GM13976 (cell line): ENCODE measurements around the gene GMPPB.
"Not testable (repeated sequence)": the region's sequence is repeated elsewhere in the genome, so short reads cannot be mapped to it uniquely, and the experiment has no call there.

Experiments
- DNase-seq: peaks from one replicate; pipeline ENCODE4 v3.0.0; 2012; ENCODE audit warnings: low spot score
- CTCF ChIP-seq: IDR thresholded peaks from 2 replicates; pipeline ENCODE4 v1.5.1; 2012; ENCODE audit warnings: borderline replicate concordance, mild to moderate bottlenecking; ENCODE audit not compliant: insufficient read depth; ENCODE audit errors: extremely low read depth, missing control alignments, control extremely low read depth
- in situ Hi-C: fragments of 300-500 bp; cut with MboI; formaldehyde crosslinking; loops from one replicate; pipeline ENCODE4 v1.12.0; 2022; ENCODE audit warnings: low sequenced_read_pairs, mixed read lengths, inconsistent platforms; ENCODE audit not compliant: unreplicated experiment

Gene GMPPB

GRCh38 chr3:49761661-49762060 is 37.9 kb upstream of the GMPPB start:
- in situ Hi-C loops: no loop called here
- TF ChIP-seq CTCF: no peak
- DNase-seq: no peak

GRCh38 chr3:49759226-49759625 is 35.5 kb upstream of the GMPPB start:
- DNase-seq: no peak
- no peak for TF ChIP-seq CTCF
- in situ Hi-C loops: no loop called here

- no peak for DNase-seq
- in situ Hi-C loops: no loop called here
- no peak for TF ChIP-seq CTCF
These were observed 33.4 kb upstream of the GMPPB start for GRCh38 chr3:49757197-49757596.

- in situ Hi-C loops: no loop called here
- TF ChIP-seq CTCF: no peak
- no peak for DNase-seq
These were observed 32.3 kb upstream of the GMPPB start for GRCh38 chr3:49756036-49756435.

- no peak for DNase-seq
- in situ Hi-C loops: no loop called here
- no peak for TF ChIP-seq CTCF
These were observed 30.8 kb upstream of the GMPPB start for GRCh38 chr3:49754536-49754935.

- TF ChIP-seq CTCF: no peak
- in situ Hi-C loops: no loop called here
- DNase-seq: no peak
These were observed 27.8 kb upstream of the GMPPB start for GRCh38 chr3:49751501-49751900.

GRCh38 chr3:49750056-49750455 is 26.3 kb upstream of the GMPPB start:
- in situ Hi-C loops: no loop called here
- no peak for TF ChIP-seq CTCF

GRCh38 chr3:49748874-49749273 is 25.1 kb upstream of the GMPPB start:
- DNase-seq: not testable (repeated sequence)

More at GRCh38 chr3:49750056-49750455, 26.3 kb upstream of the GMPPB start:
- DNase-seq: no peak

More at GRCh38 chr3:49748874-49749273, 25.1 kb upstream of the GMPPB start:
- in situ Hi-C loops: not testable (repeated sequence)
